PC-3 (cell line): Measurements from ENCODE around the gene PVALEF. TPM values are rescaled to one million over a fixed set of nuclear protein-coding genes. Genes with fewer than 3 reads are reported as not detected.

Experiments used
- ATAC-seq: fragments of 200-7000 bp; cut with Tn5 transposase; 2 replicates; pipeline ENCODE4 v1.9.1; 2020; ENCODE audit warnings: mild to moderate bottlenecking, moderate library complexity
- BruUV-seq: library from RNA; stranded (reverse); fragments of 400-500 nt; replicated peaks from 2 replicates; lab custom pipeline; 2021; lab: Mats Ljungman, UMichigan
- CTCF ChIA-PET: fragments of 300-600 bp; sonication (Branson Sonifier 250); formaldehyde crosslinking; loops from one replicate; lab custom pipeline; 2022; ENCODE audit warnings: antibody characterized with exemption; lab: Charles Lee
- POLR2A ChIA-PET: fragments of 300-600 bp; sonication (Branson Sonifier 250); formaldehyde crosslinking; loops from one replicate; lab custom pipeline; 2022; ENCODE audit warnings: antibody characterized with exemption; ENCODE audit not compliant: unreplicated experiment; lab: Charles Lee
- DNase-seq: peaks from one replicate; pipeline ENCODE4 v3.0.0-alpha.2; 2015
- H2AFZ ChIP-seq: fragments of 300-600 bp; sonication (generic); 2 replicates; pipeline ENCODE4 v1.6.0; 2016; ENCODE audit warnings: antibody characterized with exemption, low read length
- H3F3A ChIP-seq: fragments of 300-600 bp; sonication (generic); one replicate; pipeline ENCODE4 v1.6.0; 2017; ENCODE audit warnings: antibody characterized with exemption, low read length, control low read depth, mild to moderate bottlenecking; ENCODE audit not compliant: unreplicated experiment
- H3K27ac ChIP-seq: fragments of 300-600 bp; sonication (generic); 2 replicates; pipeline ENCODE4 v1.5.1; 2016; ENCODE audit warnings: mild to moderate bottlenecking, low read length
- H3K27me3 ChIP-seq: fragments of 300-600 bp; sonication (generic); 2 replicates; pipeline ENCODE4 v1.6.1; 2016; ENCODE audit warnings: low read length, mixed read lengths
- H3K36me3 ChIP-seq: fragments of 300-600 bp; sonication (generic); 2 replicates; pipeline ENCODE4 v1.6.1; 2016; ENCODE audit warnings: low read depth, mixed run types, low read length, mixed read lengths
- H3K4me1 ChIP-seq: fragments of 300-600 bp; sonication (generic); 2 replicates; pipeline ENCODE4 v1.5.1; 2016; ENCODE audit warnings: low read length; ENCODE audit not compliant: insufficient read depth
- H3K4me2 ChIP-seq: fragments of 300-600 bp; sonication (generic); 2 replicates; pipeline ENCODE4 v1.6.0; 2016; ENCODE audit warnings: low read length
- H3K4me3 ChIP-seq: fragments of 300-600 bp; sonication (generic); 2 replicates; pipeline ENCODE4 v1.5.1; 2016; ENCODE audit warnings: mild to moderate bottlenecking, low read length, mixed read lengths
- H3K79me2 ChIP-seq: fragments of 300-600 bp; sonication (generic); 2 replicates; pipeline ENCODE4 v1.6.1; 2017; ENCODE audit warnings: low read length, mixed read lengths
- H3K9ac ChIP-seq: fragments of 300-600 bp; sonication (generic); 2 replicates; pipeline ENCODE4 v1.6.0; 2016; ENCODE audit warnings: mild to moderate bottlenecking, low read length
- H3K9me2 ChIP-seq: fragments of 300-600 bp; sonication (generic); replicated peaks from 2 replicates; pipeline ENCODE4 v1.6.1; 2016; ENCODE audit warnings: mixed run types, low read length, mixed read lengths
- H3K9me3 ChIP-seq: fragments of 300-600 bp; sonication (generic); 2 replicates; pipeline ENCODE4 v1.6.1; 2016; ENCODE audit warnings: low read length, mixed read lengths
- H4K20me1 ChIP-seq: fragments of 300-600 bp; sonication (generic); 2 replicates; pipeline ENCODE4 v1.6.1; 2016; ENCODE audit warnings: low read length, mixed read lengths
- CTCF ChIP-seq: fragments of 300-600 bp; sonication (generic); conservative IDR thresholded peaks from 2 replicates; pipeline ENCODE4 v1.5.1; 2017; ENCODE audit warnings: antibody characterized with exemption, low read depth, mild to moderate bottlenecking, low read length
- EZH2 ChIP-seq: fragments of 300-600 bp; sonication (generic); IDR thresholded peaks from one replicate; pipeline ENCODE4 v1.6.1; 2017; ENCODE audit warnings: antibody characterized with exemption, mild to moderate bottlenecking, low read length; ENCODE audit not compliant: unreplicated experiment
- EZH2phosphoT487 ChIP-seq: fragments of 300-600 bp; sonication (generic); IDR thresholded peaks from 2 replicates; pipeline ENCODE4 v1.6.1; 2018; ENCODE audit warnings: mild to moderate bottlenecking, antibody characterized with exemption, low read length, borderline replicate concordance
- intact Hi-C: fragments of 100-400 bp; cut with micrococcal nuclease; formaldehyde crosslinking; loops from 2 replicates; pipeline ENCODE4 v1.9.0; 2023
- total RNA-seq: library from RNA; depleted of rRNA; stranded (reverse); fragments of >200 nt; gene quantifications from 2 replicates; pipeline ENCODE4 v1.2.3, GENCODE V29; 2014

The PVALEF gene
- total RNA-seq, 1 experiment from 2014 or later = not detected

GRCh38 chr17:81150377-81151077 is 14.8 kb upstream of the PVALEF start:
- H3K36me3 ChIP-seq = no peaks in the 10 kb centered on the region
- CTCF ChIA-PET = no interaction called here
- H3K9me3 ChIP-seq = no peaks in the 10 kb centered on the region
- TF ChIP-seq EZH2phosphoT487 = no peak
- no peak for TF ChIP-seq CTCF
- no peak for TF ChIP-seq EZH2
- no TSS peak for BruUV-seq
- H3F3A ChIP-seq = no peaks in the 10 kb centered on the region
- intact Hi-C loops = no loop called here
- no peaks in the 10 kb centered on the region for H3K27me3 ChIP-seq
- H3K9me2 ChIP-seq = no peaks in the 10 kb centered on the region
- no peak overlapping the region for H2AFZ ChIP-seq
- H3K79me2 ChIP-seq = no peaks in the 10 kb centered on the region
- no peak for ATAC-seq
- no peak for DNase-seq
- no peak overlapping the region for H3K4me3 ChIP-seq
- H3K27ac ChIP-seq = no peak overlapping the region
- no peak overlapping the region for H3K9ac ChIP-seq
- H4K20me1 ChIP-seq = no peaks in the 10 kb centered on the region
- H3K4me1 ChIP-seq = no peaks in the 10 kb centered on the region
- H3K4me2 ChIP-seq = no peak overlapping the region
- POLR2A ChIA-PET = no interaction called here

GRCh38 chr17:81151278-81151677 is 14.0 kb upstream of the PVALEF start:
- intact Hi-C loops = no loop called here
- TF ChIP-seq EZH2phosphoT487 (no peak), CTCF (no peak), EZH2 (no peak)
- H3K9me2 ChIP-seq = no peaks in the 10 kb centered on the region
- ATAC-seq = no peak
- no peak overlapping the region for H3K4me3 ChIP-seq
- no peaks in the 10 kb centered on the region for H4K20me1 ChIP-seq
- ChIA-PET POLR2A (no interaction called here), CTCF (no interaction called here)
- H3K4me1 ChIP-seq = no peaks in the 10 kb centered on the region
- H3K27ac ChIP-seq = no peak overlapping the region
- no TSS peak for BruUV-seq
- no peaks in the 10 kb centered on the region for H3K79me2 ChIP-seq
- H3K9me3 ChIP-seq = no peaks in the 10 kb centered on the region
- H2AFZ ChIP-seq = no peak overlapping the region
- no peaks in the 10 kb centered on the region for H3F3A ChIP-seq
- no peaks in the 10 kb centered on the region for H3K36me3 ChIP-seq
- no peak for DNase-seq
- no peak overlapping the region for H3K9ac ChIP-seq
- no peak overlapping the region for H3K4me2 ChIP-seq
- H3K27me3 ChIP-seq = no peaks in the 10 kb centered on the region

- no peak overlapping the region for H3K4me3 ChIP-seq
- intact Hi-C loops = no loop called here
- no TSS peak for BruUV-seq
- H2AFZ ChIP-seq = no peak overlapping the region
- H3K9ac ChIP-seq = no peak overlapping the region
- DNase-seq (no peak), ATAC-seq (no peak)
- no peaks in the 10 kb centered on the region for H3K27me3 ChIP-seq
- POLR2A ChIA-PET = no interaction called here
- H3K36me3 ChIP-seq = no peaks in the 10 kb centered on the region
- no peaks in the 10 kb centered on the region for H3K79me2 ChIP-seq
- no peaks in the 10 kb centered on the region for H3F3A ChIP-seq
- CTCF ChIA-PET = no interaction called here
- H3K9me3 ChIP-seq = no peaks in the 10 kb centered on the region
- no peaks in the 10 kb centered on the region for H4K20me1 ChIP-seq
- no peak overlapping the region for H3K27ac ChIP-seq
- no peak for TF ChIP-seq CTCF
- no peak for TF ChIP-seq EZH2
- no peak for TF ChIP-seq EZH2phosphoT487
- no peak overlapping the region for H3K4me2 ChIP-seq
- H3K4me1 ChIP-seq = no peaks in the 10 kb centered on the region
- H3K9me2 ChIP-seq = no peaks in the 10 kb centered on the region
These were observed 12.9 kb upstream of the PVALEF start for GRCh38 chr17:81152288-81152828.
